Mononuclear cell (primary cell): ENCODE measurements around the gene ZNF253. TPM values are rescaled to one million over a fixed set of nuclear protein-coding genes. Genes with fewer than 3 reads are reported as not detected.
"Not testable (repeated sequence)": the region's sequence is repeated elsewhere in the genome, so short reads cannot be mapped to it uniquely, and the experiment has no call there.

Experiments
- H3K27me3 ChIP-seq: 2 replicates; pipeline ENCODE4 v1.6.0; 2011; ENCODE audit warnings: low read length, control low read depth; ENCODE audit not compliant: insufficient read depth
- H3K4me1 ChIP-seq: 2 replicates; pipeline ENCODE4 v1.5.1; 2011; ENCODE audit warnings: mild to moderate bottlenecking, low read length, control low read depth; ENCODE audit not compliant: insufficient read depth
- H3K4me3 ChIP-seq: 2 replicates; pipeline ENCODE4 v1.5.1; 2011; ENCODE audit warnings: mild to moderate bottlenecking, low read length, moderate library complexity
- H3K9me3 ChIP-seq: 2 replicates; pipeline ENCODE4 v1.5.1; 2011; ENCODE audit warnings: low read depth, mild to moderate bottlenecking, control low read depth, low read length
- total RNA-seq: library from RNA; depleted of rRNA; stranded (reverse); fragments of >200 nt; gene quantifications from one replicate; pipeline ENCODE4 v1.2.3, GENCODE V29; 2012

ZNF253 gene
- total RNA-seq, 1 donor: 6.6 TPM

DNA sequence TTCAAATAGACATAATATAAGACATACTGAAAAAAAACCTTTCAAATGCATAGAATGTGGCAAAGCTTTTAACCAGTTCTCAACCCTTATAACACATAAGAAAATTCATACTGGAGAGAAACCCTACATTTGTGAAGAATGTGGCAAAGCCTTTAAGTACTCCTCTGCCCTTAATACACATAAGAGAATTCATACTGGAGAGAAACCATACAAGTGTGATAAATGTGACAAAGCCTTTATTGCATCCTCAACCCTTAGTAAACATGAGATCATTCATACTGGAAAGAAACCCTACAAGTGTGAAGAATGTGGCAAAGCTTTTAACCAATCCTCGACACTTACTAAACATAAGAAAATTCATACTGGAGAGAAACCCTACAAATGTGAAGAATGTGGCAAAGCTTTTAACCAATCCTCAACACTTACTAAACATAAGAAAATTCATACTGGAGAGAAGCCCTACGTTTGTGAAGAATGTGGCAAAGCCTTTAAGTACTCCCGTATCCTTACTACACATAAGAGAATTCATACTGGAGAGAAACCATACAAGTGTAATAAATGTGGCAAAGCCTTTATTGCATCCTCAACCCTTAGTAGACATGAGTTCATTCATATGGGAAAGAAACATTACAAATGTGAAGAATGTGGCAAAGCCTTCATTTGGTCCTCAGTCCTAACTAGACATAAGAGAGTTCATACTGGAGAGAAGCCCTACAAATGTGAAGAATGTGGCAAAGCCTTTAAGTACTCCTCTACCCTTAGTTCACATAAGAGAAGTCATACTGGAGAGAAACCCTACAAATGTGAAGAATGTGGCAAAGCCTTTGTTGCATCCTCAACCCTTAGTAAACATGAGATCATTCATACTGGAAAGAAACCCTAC is 68.0 kb downstream of the ZNF253 start:
- H3K4me3 ChIP-seq, H3K27me3 ChIP-seq, H3K4me1 ChIP-seq: not testable (repeated sequence)
- H3K9me3 ChIP-seq: peaks cover 79% of the 10 kb centered on the region

DNA sequence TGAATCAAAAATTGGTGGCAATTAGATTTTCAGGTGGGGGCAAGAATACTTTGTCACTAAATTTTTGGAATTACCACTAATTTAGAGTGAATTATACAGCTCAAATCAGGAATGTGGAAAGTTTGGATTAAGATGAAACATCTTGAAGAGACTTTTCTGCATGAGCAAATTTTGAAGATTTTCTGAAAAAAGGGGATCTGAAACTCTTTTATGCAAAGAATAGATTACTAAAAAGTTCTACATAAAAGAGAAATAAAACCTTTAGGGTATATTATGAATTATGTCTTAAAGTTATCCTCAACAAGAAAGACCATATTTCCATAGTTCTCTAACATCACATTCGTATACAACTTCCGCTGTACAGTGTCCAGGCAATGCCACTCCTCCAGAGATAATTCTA is 71.7 kb downstream of the ZNF253 start:
- Histone ChIP-seq H3K4me1 (no peaks in the 10 kb centered on the region), H3K4me3 (no peak overlapping the region), H3K27me3 (no peaks in the 10 kb centered on the region), H3K9me3 (peaks cover 79% of the 10 kb centered on the region)

DNA sequence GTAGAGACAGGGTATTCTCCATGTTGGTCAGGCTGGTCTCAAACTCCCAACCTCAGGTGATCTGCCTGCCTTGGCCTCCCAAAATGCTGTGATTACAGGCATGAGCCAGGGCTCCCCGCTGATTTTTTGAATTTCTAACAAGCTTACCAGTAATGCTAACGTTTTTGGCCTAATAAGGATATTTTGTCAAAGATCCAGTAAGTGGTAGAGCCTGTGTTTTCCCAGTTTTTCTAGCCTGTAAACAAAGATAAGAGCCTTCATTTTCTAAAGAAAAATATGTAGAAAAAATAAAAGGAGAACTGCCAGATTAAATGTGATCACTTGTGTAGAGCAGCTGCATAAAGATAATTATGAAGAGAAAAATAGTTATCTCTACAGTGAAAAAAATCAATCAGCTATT is 72.8 kb downstream of the ZNF253 start:
- Histone ChIP-seq H3K4me3 (no peak overlapping the region), H3K27me3 (no peaks in the 10 kb centered on the region), H3K9me3 (peaks cover 68% of the 10 kb centered on the region), H3K4me1 (no peaks in the 10 kb centered on the region)

DNA sequence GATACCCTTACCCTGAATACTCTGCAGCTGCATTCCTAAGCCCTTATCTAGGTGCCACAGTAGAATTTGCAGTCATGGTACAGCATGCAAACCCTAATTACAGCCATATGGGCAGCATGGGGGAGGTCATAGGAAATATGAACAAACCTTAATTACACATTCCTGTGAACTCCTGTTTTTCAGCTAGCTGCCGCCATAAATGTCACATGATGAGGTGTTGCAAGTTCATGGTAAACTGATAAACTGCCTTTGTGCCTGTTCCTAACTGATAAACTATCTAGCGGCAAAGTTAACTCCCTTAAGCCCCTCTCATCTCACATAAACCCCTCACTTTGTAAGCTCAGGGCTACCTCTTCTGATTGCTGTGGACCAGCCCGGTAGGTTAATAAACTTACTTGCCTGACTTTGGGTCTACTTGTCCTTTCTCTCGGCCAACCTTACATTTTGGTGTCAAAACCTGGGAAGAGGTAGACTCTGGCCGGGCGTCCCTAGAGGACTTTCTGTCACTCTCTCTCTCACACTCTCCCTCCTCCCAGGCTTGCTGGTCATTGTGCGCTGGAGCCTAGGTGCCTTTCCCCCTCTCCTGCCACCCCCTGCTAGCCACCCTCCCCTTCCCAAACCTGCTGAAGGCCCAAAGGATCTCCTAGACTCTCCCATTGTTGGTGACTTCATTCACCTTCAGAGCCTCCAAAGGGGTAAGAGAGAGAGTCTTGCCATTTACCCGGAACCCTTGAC is 78.3 kb downstream of the ZNF253 start:
- Histone ChIP-seq H3K9me3 (peaks cover 13% of the 10 kb centered on the region), H3K4me1 (no peaks in the 10 kb centered on the region), H3K4me3 (no peak overlapping the region)

More for the DNA sequence above, 78.3 kb downstream of the ZNF253 start:
- no peaks in the 10 kb centered on the region for H3K27me3 ChIP-seq

Other genes with a start within 250 kb of the ZNF253 start
- 12.7 TPM for gene PBX4, start 247.2 kb upstream of the ZNF253 start, total RNA-seq
- gene LPAR2, start 237.7 kb upstream of the ZNF253 start, total RNA-seq: 21.9 TPM
- 48.6 TPM for gene GMIP, start 222.2 kb upstream of the ZNF253 start, total RNA-seq
- 78.2 TPM for gene ATP13A1, start 202.2 kb upstream of the ZNF253 start, total RNA-seq
- gene ZNF101, start 197.0 kb upstream of the ZNF253 start, total RNA-seq: 94.2 TPM
- 68.2 TPM for gene ZNF14, start 132.8 kb upstream of the ZNF253 start, total RNA-seq
- gene ZNF506, start 44.1 kb upstream of the ZNF253 start, total RNA-seq: 71.5 TPM
- gene ZNF93, start 35.1 kb downstream of the ZNF253 start, total RNA-seq: 15.0 TPM
- gene ZNF682, start 173.6 kb downstream of the ZNF253 start, total RNA-seq: 6.4 TPM
- 1.8 TPM for gene ZNF90, start 212.1 kb downstream of the ZNF253 start, total RNA-seq